Effector memory CD4-positive, alpha-beta T cell (primary cell): ENCODE results near the gene ADA.
A peak's percentile ranks its signal among the peaks of the same experiment; 100 is the strongest.

ENCODE experiments used
- DNase-seq, 3 donors: peaks; one replicate each; pipeline ENCODE4 v3.0.0-alpha.2; 2020
- H3K27ac ChIP-seq: 2 replicates; pipeline ENCODE4 v1.7.0; 2013; ENCODE audit warnings: mild to moderate bottlenecking, low read length, moderate library complexity; ENCODE audit not compliant: insufficient read depth, poor library complexity, severe bottlenecking
- H3K27me3 ChIP-seq: replicated peaks from 2 replicates; pipeline ENCODE4 v1.7.0; 2013; ENCODE audit warnings: mild to moderate bottlenecking, low read length; ENCODE audit not compliant: insufficient read depth, control insufficient read depth, poor library complexity, severe bottlenecking
- H3K36me3 ChIP-seq: 2 replicates; pipeline ENCODE4 v1.7.0; 2013; ENCODE audit warnings: mild to moderate bottlenecking, low read length, moderate library complexity; ENCODE audit not compliant: control insufficient read depth, insufficient read depth
- H3K4me1 ChIP-seq: 2 replicates; pipeline ENCODE4 v1.7.0; 2013; ENCODE audit warnings: low read length, mild to moderate bottlenecking; ENCODE audit not compliant: control insufficient read depth, insufficient read depth, poor library complexity, severe bottlenecking
- H3K4me3 ChIP-seq: 2 replicates; pipeline ENCODE4 v1.7.0; 2013; ENCODE audit warnings: low read length, low read depth, mild to moderate bottlenecking; ENCODE audit not compliant: insufficient read depth, poor library complexity, severe bottlenecking
- H3K9me3 ChIP-seq: 2 replicates; pipeline ENCODE4 v1.7.0; 2013; ENCODE audit warnings: mild to moderate bottlenecking, low read length, moderate library complexity; ENCODE audit not compliant: control insufficient read depth

ADA gene

GRCh38 chr20:44648068-44648467 lies 3.4 kb downstream of the ADA start:
- no peak for DNase-seq
- no peaks in the 10 kb centered on the region for H3K36me3 ChIP-seq
- no peaks in the 10 kb centered on the region for H3K9me3 ChIP-seq
- H3K27ac ChIP-seq, result peak overlapping the region; percentile 21
- H3K4me3 ChIP-seq, result no peak overlapping the region
- H3K4me1 ChIP-seq, result peaks cover 83% of the 10 kb centered on the region
- no peaks in the 10 kb centered on the region for H3K27me3 ChIP-seq

DNA sequence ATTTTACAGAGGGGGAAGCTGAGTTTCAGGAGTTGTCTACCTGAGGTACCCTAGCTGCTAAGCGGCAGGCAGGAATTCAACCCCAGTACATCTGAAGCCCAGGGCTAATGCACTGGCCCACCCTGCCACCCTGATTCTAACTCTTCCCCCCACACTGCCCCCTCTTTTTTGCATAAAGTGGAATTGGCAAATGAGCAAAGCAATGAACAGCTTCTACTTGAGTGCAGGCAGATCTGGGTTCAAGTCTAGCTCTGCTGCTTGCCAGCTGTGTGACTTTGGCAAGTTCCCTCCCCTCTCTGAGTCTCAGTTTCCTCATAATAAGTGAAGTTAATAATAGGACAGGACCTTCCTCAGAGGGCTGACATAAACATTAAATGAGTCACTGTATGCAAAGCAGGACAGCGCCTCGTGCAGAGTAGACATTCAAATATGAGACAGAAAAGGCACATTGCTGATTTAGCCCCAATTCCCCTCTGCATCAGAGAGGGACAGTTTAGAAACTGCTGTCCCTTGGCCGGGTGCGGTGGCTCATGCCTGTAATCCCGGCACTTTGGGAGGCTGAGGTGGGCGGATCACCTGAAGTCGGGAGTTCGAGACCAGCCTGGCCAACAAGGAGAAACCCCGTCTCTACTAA lies 4.7 kb downstream of the ADA start:
- DNase-seq, result no peak
- no peaks in the 10 kb centered on the region for H3K27me3 ChIP-seq
- H3K9me3 ChIP-seq, result no peaks in the 10 kb centered on the region
- peak overlapping the region; percentile 61 for H3K27ac ChIP-seq
- peak overlapping the region; percentile 11 for H3K4me3 ChIP-seq
- H3K4me1 ChIP-seq, result peaks cover 92% of the 10 kb centered on the region
- H3K36me3 ChIP-seq, result no peaks in the 10 kb centered on the region

- Histone ChIP-seq H3K27ac (peak overlapping the region; percentile 61), H3K4me1 (peaks cover 91% of the 10 kb centered on the region)
Observed at GRCh38 chr20:44646023-44646640, 5.4 kb downstream of the ADA start.

GRCh38 chr20:44644667-44645131 lies 6.8 kb downstream of the ADA start:
- no peak overlapping the region for H3K4me3 ChIP-seq
- H3K4me1 ChIP-seq, result peaks cover 76% of the 10 kb centered on the region
- no peaks in the 10 kb centered on the region for H3K27me3 ChIP-seq
- no peaks in the 10 kb centered on the region for H3K36me3 ChIP-seq
- no peaks in the 10 kb centered on the region for H3K9me3 ChIP-seq
- peak overlapping the region; percentile 69 for H3K27ac ChIP-seq
- peak; percentile 26 to 54 (median 50) for DNase-seq

More at GRCh38 chr20:44646023-44646640, 5.4 kb downstream of the ADA start:
- no peaks in the 10 kb centered on the region for H3K27me3 ChIP-seq
- H3K9me3 ChIP-seq, result no peaks in the 10 kb centered on the region
- H3K36me3 ChIP-seq, result no peaks in the 10 kb centered on the region
- DNase-seq, result no peak
- H3K4me3 ChIP-seq, result peak overlapping the region; percentile 11

- no peaks in the 10 kb centered on the region for H3K27me3 ChIP-seq
- DNase-seq, result no peak
- H3K4me3 ChIP-seq, result no peak overlapping the region
- H3K4me1 ChIP-seq, result peaks cover 72% of the 10 kb centered on the region
- H3K27ac ChIP-seq, result peak overlapping the region; percentile 69
- H3K9me3 ChIP-seq, result no peaks in the 10 kb centered on the region
- no peaks in the 10 kb centered on the region for H3K36me3 ChIP-seq
Observed at GRCh38 chr20:44644230-44644617, 7.3 kb downstream of the ADA start.

DNA sequence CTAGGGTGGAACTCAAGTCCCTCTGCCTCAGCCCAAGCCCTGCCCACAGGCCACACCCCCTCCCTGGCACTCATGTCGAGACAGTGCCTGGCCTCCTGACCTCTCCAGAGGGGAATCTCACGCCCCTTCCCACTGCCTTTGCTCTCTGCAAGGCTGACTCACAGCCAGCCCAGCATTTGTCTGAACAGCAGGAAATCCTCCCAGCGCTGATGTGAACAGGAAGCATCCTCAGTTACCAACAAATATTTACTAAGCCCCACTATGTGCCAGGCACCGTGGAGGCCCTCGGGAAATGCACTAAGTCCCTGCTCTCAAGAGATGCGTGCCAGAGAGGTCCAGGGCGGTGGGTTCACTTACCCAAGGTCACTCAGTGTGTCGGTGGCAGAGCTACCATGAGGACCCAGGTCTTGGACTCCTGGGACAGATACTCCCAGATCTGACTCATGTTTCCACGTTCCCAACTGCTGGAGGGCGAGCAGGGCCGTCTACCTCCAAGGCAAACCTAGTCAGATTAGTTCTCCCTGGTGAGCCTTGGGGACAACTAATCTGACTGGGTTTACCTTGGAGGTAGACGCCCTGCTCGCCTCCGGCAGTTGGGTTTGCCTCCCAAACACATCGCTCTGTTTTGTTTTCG lies 7.8 kb downstream of the ADA start:
- Histone ChIP-seq H3K4me3 (no peak overlapping the region), H3K4me1 (peaks cover 66% of the 10 kb centered on the region), H3K36me3 (no peaks in the 10 kb centered on the region), H3K27ac (peak overlapping the region; percentile 69), H3K27me3 (no peaks in the 10 kb centered on the region), H3K9me3 (no peaks in the 10 kb centered on the region)
- peak; percentile 43 to 71 (median 69) for DNase-seq

- Histone ChIP-seq H3K4me3 (no peak overlapping the region), H3K9me3 (no peaks in the 10 kb centered on the region), H3K27me3 (no peaks in the 10 kb centered on the region), H3K4me1 (peaks cover 61% of the 10 kb centered on the region), H3K36me3 (no peaks in the 10 kb centered on the region), H3K27ac (peak overlapping the region; percentile 69)
- DNase-seq, result no peak
Observed at GRCh38 chr20:44643154-44643519, 8.4 kb downstream of the ADA start.

DNA sequence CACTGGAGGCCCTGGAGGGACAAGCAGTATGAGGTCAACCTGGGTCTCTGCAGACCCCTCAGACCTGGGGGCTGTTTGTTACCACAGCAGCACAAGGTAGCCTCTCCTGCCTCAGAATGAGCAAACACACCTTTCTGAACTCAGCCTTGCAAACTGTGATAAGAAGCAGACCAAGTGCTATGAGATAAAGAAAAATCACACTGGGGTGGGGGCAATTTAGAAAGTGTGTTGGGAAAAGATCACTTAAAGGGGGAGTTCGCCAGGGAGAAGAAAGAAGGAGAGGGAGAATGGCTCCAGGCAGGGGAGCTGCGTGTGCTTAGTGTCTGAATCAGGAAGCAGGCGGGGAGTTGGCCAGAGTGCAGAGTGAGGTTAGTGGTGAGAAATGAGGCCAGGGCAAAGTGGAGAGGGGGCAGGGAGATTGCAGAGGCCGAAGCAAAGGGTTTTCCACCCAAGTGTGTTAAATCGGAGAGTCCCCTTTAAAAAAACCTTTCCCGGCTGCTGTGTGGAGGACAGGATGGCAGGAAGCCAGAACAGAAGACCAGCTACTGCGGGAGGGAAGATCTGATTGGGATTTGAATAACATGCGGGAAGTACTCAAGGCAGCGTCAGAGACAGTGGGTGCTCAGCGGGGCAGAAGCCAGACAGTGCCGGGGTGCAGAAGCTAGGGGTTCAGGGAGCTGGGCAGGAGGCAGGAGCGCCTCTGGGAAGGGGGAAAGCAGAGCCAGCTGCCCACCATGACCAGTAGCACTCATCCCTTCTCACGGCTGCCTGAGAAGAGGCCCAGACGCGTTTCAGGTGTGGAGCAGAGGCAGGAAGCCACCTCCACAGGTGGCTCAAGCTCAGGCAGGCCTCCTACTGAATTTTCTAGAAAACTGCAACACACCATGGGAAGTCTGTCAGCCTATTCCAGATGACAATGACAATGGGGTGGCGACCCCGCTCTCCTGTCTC lies 9.0 kb downstream of the ADA start:
- Histone ChIP-seq H3K9me3 (no peaks in the 10 kb centered on the region), H3K27ac (peak overlapping the region; percentile 69), H3K4me3 (peak overlapping the region; percentile 28), H3K27me3 (no peaks in the 10 kb centered on the region), H3K36me3 (no peaks in the 10 kb centered on the region), H3K4me1 (peaks cover 55% of the 10 kb centered on the region)
- DNase-seq, result peak in 1 of 3 donors; percentile 25

GRCh38 chr20:44641325-44641724 lies 10.2 kb downstream of the ADA start:
- no peak overlapping the region for H3K4me3 ChIP-seq
- no peaks in the 10 kb centered on the region for H3K9me3 ChIP-seq
- H3K36me3 ChIP-seq, result no peaks in the 10 kb centered on the region
- H3K4me1 ChIP-seq, result peaks cover 44% of the 10 kb centered on the region
- H3K27me3 ChIP-seq, result no peaks in the 10 kb centered on the region
- no peak overlapping the region for H3K27ac ChIP-seq
- no peak for DNase-seq
